Thoracic aorta (tissue), 2 donors: ENCODE measurements around the gene EIF2S2. TPM values are rescaled to one million over a fixed set of nuclear protein-coding genes. Genes with fewer than 3 reads are reported as not detected.
A peak's percentile ranks its signal among the peaks of the same experiment; 100 is the strongest.

Experiments
- ATAC-seq: fragments of 150-250 bp; one replicate; pipeline ENCODE4 v1.8.0; 2017; ENCODE audit warnings: low read depth; ENCODE audit not compliant: insufficient number of reproducible peaks, low FRiP score
- DNase-seq: peaks from one replicate; pipeline ENCODE4 v3.0.0-alpha.2; 2020; ENCODE audit warnings: low spot score
- H3K27ac ChIP-seq, 2 donors: fragments of 200-600 bp; sonication (generic); 1 replicate in 1 of 2; 2 replicates in 1 of 2; pipeline ENCODE4 v1.5.1; 2016; ENCODE audit warnings: mild to moderate bottlenecking in 2 of 2, moderate library complexity in 2 of 2
- H3K27me3 ChIP-seq: fragments of 200-600 bp; sonication (generic); replicated peaks from 2 replicates; pipeline ENCODE4 v1.6.0; 2016; ENCODE audit warnings: mild to moderate bottlenecking; ENCODE audit not compliant: insufficient read depth
- H3K36me3 ChIP-seq: fragments of 200-600 bp; sonication (generic); one replicate; pipeline ENCODE4 v1.5.1; 2016
- H3K4me1 ChIP-seq, 2 donors: fragments of 200-600 bp; sonication (generic); 1 replicate in 1 of 2; 2 replicates in 1 of 2; pipeline versions ENCODE4 v1.5.1 to v1.6.0; 2016; ENCODE audit warnings: low read depth in 2 of 2, mild to moderate bottlenecking in 1 of 2; ENCODE audit not compliant: control insufficient read depth in 1 of 2
- H3K4me3 ChIP-seq: fragments of 200-600 bp; sonication (generic); 2 replicates; pipeline ENCODE4 v1.5.1; 2016; ENCODE audit warnings: mild to moderate bottlenecking
- H3K9me3 ChIP-seq: fragments of 200-600 bp; sonication (generic); 2 replicates; pipeline ENCODE4 v1.5.1; 2016
- CTCF ChIP-seq: fragments of 200-600 bp; sonication (generic); IDR thresholded peaks from one replicate; pipeline ENCODE4 v1.5.1; 2019; ENCODE audit warnings: antibody characterized with exemption
- total RNA-seq, 2 donors: library from RNA; depleted of rRNA; stranded (reverse); fragments of >200 nt; gene quantifications; one replicate each; pipeline versions ENCODE4 v1.1.0 to v1.2.3, GENCODE V29; 2016

The EIF2S2 gene
- total RNA-seq, 2 donors from 2014 or later: 24.6 to 35.8 TPM

- DNase-seq: no peak
- no peak overlapping the region for H3K27ac ChIP-seq
- TF ChIP-seq CTCF: no peak
- no peak overlapping the region for H3K4me3 ChIP-seq
- H3K36me3 ChIP-seq: peaks cover 14% of the 10 kb centered on the region
- ATAC-seq: no peak
- H3K4me1 ChIP-seq: peaks cover 4 to 15% of the 10 kb centered on the region in 2 donors
- H3K9me3 ChIP-seq: no peaks in the 10 kb centered on the region
- no peaks in the 10 kb centered on the region for H3K27me3 ChIP-seq
These were observed 33.5 kb downstream of the EIF2S2 start for GRCh38 chr20:34078540-34078939.

- no peak for ATAC-seq
- no peaks in the 10 kb centered on the region for H3K27me3 ChIP-seq
- no peak for TF ChIP-seq CTCF
- no peak overlapping the region for H3K27ac ChIP-seq
- no peak overlapping the region for H3K4me3 ChIP-seq
- no peaks in the 10 kb centered on the region for H3K9me3 ChIP-seq
- no peaks in the 10 kb centered on the region for H3K4me1 ChIP-seq
- H3K36me3 ChIP-seq: peaks cover 12% of the 10 kb centered on the region
- no peak for DNase-seq
These were observed 35.1 kb downstream of the EIF2S2 start for GRCh38 chr20:34076952-34077351.

GRCh38 chr20:34075647-34076046 lies 36.4 kb downstream of the EIF2S2 start:
- TF ChIP-seq CTCF: peak; percentile 14
- H3K27me3 ChIP-seq: no peaks in the 10 kb centered on the region
- H3K27ac ChIP-seq: no peak overlapping the region
- H3K36me3 ChIP-seq: peaks cover 7% of the 10 kb centered on the region
- H3K4me3 ChIP-seq: no peak overlapping the region
- H3K4me1 ChIP-seq: no peaks in the 10 kb centered on the region
- no peaks in the 10 kb centered on the region for H3K9me3 ChIP-seq
- no peak for ATAC-seq
- DNase-seq: no peak

GRCh38 chr20:34074101-34074760 lies 37.8 kb downstream of the EIF2S2 start:
- no peak for TF ChIP-seq CTCF
- Histone ChIP-seq H3K4me1 (peaks cover 6 to 7% of the 10 kb centered on the region in 2 donors), H3K27me3 (no peaks in the 10 kb centered on the region), H3K4me3 (no peak overlapping the region), H3K9me3 (no peaks in the 10 kb centered on the region), H3K36me3 (peaks cover 7% of the 10 kb centered on the region), H3K27ac (no peak overlapping the region)
- no peak for DNase-seq
- ATAC-seq: no peak

- Histone ChIP-seq H3K9me3 (no peaks in the 10 kb centered on the region), H3K36me3 (peaks cover 7% of the 10 kb centered on the region), H3K4me1 (peaks cover 7 to 12% of the 10 kb centered on the region in 2 donors), H3K4me3 (no peak overlapping the region), H3K27me3 (no peaks in the 10 kb centered on the region), H3K27ac (no peak overlapping the region)
- ATAC-seq (no peak), DNase-seq (no peak)
- TF ChIP-seq CTCF: no peak
These were observed 39.3 kb downstream of the EIF2S2 start for GRCh38 chr20:34072778-34073177.
